ENCODE measurements around the gene CUX1.

CUX1 gene

DNA sequence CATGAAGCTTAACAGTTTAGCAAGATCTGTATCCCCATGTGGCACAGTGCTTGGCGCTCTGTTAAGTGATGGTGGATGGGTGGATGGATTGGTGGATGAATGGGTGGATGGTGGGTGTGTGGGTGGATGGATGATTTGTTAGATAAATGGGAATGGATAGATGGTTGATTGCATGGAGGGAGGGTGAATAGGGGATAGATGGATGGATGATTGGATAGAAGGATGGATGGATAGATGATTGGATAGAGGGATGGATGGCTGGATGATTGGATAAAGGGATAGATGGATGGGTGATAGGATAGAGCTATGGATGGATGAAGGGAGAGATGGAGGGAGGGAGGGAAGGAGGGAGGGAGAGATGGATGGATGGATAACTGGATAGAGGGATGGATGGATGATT is 229.7 kb downstream of the CUX1 start:
- TF ChIP-seq GATA3 (IDR thresholded peaks at IDR 0.05; ENCODE audit: low read depth, low read length) (no peak), GATA2 (IDR thresholded peaks at IDR 0.05; ENCODE audit: low read depth, low read length) (no peak)

DNA sequence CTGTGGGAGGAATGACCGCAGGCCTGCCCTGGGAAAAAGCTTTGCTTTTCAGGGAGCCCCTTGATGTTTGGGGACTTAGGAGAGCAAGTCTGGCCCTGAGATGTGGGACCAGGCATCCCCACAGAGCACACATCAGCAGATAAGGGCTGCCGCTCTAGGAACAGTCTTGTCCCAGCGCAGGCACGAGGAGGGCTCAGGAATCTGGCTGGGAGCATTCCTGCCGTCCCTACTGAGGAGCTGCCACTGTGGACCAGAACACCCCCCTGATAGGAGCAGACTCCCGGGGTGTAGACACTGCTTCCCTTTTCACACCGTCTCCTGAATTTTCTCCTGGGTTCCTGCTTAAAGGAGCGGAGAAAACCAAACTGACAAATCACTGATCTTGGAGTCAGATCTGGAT is 232.3 kb downstream of the CUX1 start:
- no peak for TF ChIP-seq GATA2 (IDR thresholded peaks at IDR 0.05; ENCODE audit: low read depth, low read length)
- no peak for TF ChIP-seq GATA3 (IDR thresholded peaks at IDR 0.05; ENCODE audit: low read depth, low read length)

DNA sequence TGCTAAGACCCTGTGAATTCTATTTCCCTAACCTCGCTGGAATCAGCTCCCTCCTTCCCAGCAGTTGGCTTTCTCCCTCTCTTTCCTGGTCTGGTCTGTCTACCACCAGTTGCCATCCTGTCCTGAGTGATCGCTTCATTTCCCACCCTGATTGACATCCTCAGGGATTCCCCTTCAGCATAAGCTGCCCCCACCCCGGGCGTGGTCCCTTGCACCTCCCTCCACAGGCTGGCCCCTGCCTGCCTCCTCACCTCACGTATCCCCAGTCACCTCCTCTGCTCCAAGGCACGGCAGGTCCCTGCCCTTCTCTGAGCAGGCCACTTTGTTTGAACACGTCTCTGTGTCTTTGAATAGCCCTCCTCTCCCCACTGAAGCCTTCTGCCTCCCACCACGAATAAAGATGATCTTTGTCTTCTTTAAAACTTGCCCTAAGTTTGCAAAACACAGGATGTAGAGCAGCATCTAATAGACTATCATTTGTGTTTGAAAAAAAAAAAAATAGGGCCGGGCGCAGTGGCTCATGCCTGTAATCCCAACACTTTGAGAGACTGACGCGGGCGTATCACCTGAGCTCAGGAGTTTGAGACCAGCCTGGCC is 233.5 kb downstream of the CUX1 start:
- TF ChIP-seq GATA3 (IDR thresholded peaks at IDR 0.05; ENCODE audit: low read depth, low read length) (no peak), GATA2 (IDR thresholded peaks at IDR 0.05; ENCODE audit: low read depth, low read length) (no peak)

DNA sequence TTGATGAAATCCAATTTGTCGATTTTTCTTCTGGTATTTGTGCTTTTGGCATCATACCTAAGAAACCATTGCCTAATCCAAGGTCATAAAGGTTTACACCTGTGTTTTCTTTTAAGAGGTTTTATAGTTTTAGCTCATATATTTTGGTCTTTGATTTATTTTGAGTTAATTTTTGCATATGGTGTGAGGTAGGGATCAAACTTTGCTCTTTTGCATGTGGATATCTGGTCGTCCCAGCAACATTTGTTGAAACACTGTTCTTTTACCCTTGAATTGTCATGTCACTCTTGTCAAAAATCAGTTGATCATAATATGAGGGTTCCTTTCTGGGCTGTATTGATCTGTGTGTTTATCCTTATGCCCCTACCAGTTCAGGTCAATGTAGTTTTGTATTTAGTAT is 236.7 kb downstream of the CUX1 start:
- TF ChIP-seq GATA3 (IDR thresholded peaks at IDR 0.05; ENCODE audit: low read depth, low read length) (no peak), GATA2 (IDR thresholded peaks at IDR 0.05; ENCODE audit: low read depth, low read length) (no peak)

DNA sequence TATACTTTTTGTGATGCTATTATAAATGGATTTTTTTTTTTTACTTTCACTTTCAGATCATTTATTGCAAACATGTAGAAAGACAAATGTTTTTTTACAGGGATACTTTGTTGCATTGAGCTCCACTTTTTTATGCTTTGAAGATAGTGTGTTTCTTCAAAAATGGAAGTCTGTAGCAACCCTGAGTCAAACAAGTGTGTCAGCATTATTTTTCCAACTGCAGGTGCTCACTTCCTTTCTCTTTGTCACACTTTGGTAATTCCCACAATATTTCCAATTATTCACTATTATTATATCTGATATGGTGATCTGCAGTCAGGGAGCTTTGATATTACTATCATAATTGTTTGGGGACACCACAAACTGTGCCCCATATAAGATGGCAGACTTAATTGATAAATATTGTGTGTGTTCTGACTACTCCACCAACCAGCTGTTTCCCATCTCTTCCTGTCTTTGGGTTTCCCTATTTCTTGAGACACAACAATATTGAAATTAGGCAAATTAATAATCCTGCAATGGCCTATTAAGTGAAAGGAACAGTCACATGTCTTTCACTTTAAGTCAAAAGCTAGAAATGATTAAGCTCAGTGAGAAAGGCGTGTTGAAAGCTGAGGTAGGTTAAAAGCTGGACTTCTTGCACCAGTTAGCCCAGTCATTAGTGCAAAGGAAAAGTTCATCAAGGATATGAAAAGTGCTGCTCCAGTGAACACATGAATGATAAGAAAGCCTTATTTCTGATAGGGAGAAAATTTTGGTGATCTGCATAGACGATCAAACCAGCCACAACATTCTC is 238.0 kb downstream of the CUX1 start:
- TF ChIP-seq GATA3 (IDR thresholded peaks at IDR 0.05; ENCODE audit: low read depth, low read length) (no peak), GATA2 (IDR thresholded peaks at IDR 0.05; ENCODE audit: low read depth, low read length) (no peak)

DNA sequence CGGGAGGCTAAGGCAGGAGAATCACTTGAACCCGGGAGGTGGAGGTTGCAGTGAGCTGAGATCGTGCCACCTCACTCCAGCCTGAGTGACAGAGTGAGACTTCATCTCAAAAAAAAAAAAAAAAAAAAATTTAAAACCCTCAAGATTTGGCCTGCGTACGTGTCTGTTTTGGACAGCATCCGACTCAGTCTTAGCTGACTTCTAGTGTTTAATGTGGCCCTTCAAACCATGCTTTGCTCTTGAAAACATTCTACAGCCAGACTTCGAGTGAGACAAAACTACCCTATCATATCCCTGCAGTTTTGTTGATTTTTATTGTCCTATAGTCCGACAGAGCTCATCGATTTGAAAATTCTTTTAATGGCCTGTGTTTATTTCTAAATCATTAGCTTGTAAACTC is 242.1 kb downstream of the CUX1 start:
- TF ChIP-seq GATA3 (IDR thresholded peaks at IDR 0.05; ENCODE audit: low read depth, low read length) (no peak), GATA2 (IDR thresholded peaks at IDR 0.05; ENCODE audit: low read depth, low read length) (no peak)

DNA sequence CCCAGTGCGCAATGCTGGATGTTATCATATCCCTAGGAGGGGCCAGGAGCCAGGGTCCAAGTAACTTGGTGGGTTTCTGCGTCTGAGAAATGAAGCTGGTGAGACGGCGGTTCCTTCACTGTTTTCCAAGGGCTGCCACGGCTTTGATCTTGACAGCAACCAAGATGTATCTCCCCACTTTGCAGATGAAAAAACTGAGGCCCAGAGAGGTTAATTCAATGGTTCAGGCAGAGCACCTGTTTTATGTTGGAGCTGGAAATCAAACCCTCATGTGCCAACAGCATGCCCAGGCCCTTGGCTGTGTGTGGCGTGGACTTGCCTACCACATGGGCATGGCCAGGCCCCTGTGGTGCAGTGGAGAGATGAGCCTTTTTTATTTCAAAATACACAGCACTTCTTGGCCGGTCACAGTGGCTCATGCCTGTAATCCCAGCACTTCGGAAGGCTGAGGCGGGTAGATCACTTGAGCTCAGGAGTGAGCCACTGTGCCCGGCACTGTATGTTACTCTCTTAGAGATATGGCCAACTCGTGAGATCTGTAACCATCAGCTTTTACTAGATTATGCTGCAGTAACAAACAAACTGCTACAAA is 244.0 kb downstream of the CUX1 start:
- TF ChIP-seq GATA2 (IDR thresholded peaks at IDR 0.05; ENCODE audit: low read depth, low read length) (no peak), GATA3 (IDR thresholded peaks at IDR 0.05; ENCODE audit: low read depth, low read length) (no peak)

DNA sequence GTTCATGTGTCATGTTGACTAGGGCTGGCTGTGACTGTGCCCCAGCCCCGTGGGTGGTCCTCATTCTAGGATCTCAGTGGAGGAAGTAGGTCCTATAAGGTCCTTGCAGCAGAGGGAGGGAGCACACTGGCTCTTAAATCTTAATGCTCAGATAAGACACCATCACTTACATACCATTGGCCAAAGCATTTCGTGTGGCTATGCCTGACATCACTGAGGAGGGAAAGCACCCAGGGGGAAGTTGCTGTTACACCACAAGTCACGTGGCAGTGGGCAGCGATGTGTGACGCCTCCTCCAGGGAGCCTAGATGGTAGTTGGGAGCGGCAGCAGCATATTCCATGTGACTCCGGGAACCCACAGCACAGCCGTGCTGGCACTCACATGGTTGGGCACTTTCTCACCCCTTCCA is 244.6 kb downstream of the CUX1 start:
- TF ChIP-seq GATA3 (IDR thresholded peaks at IDR 0.05; ENCODE audit: low read depth, low read length) (no peak), GATA2 (IDR thresholded peaks at IDR 0.05; ENCODE audit: low read depth, low read length) (0 out of 2 replicates have a peak, but pooled peaks have one; percentile 10)

DNA sequence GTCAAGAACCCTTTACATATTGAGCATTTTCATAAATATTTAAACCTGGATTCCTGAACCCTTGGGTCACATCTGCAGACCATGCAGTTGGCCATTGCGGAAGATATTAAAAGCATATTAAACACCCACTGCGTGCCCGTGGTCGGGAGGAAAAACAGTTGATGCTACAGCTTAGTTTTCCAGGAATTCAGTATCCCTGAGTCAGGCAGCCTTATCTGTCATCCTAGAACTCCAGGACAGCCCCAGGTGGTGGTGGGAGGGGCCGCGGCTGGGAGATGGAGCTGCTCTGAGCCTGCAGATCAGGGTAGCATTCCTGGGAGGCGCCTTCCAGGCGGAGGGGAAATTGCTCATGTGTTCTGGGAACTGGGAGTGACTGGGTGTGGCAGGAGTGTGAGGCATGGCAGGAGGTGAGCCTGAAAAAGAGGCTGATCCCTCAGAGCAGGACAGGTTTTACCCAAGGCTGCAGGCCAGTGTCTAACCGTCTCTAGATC is 246.3 kb downstream of the CUX1 start:
- peak; percentile 44; the same call in 1 of the 2 replicates for TF ChIP-seq GATA2 (IDR thresholded peaks at IDR 0.05; ENCODE audit: low read depth, low read length)
- no peak for TF ChIP-seq GATA3 (IDR thresholded peaks at IDR 0.05; ENCODE audit: low read depth, low read length)

DNA sequence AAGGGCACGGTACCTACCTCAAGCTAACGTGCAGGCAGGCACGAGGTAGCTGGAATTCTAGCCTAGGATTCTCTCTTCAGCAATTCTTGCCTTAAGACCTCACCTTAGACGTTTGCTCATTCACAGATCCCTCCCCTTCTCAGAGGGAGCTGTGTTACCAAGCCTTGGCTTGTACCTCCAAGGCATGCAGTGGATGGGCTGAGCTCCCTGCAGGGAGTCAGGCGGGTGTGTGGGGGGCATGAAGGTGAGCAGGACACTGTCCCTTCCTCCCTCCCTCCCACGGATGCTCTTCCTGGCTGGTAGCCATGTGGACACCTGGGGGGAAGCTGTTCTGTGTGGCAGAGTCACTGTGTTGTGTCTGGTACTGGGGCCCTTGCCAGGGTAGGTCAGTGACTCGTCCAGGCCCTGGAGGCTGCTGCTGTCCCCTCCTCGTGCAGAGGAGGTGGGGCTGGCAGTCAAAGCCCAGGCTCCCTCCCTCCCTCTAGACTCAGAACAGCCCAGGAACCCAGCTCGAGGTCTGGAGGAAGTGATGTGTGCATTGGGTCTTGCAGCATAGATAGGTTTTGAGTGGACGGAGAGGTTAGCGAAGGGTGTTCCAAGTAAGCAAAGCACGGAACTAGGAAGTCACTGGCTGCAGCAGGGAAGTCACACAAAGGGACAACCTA is 247.1 kb downstream of the CUX1 start:
- TF ChIP-seq GATA2 (IDR thresholded peaks at IDR 0.05; ENCODE audit: low read depth, low read length): no peak
- no peak for TF ChIP-seq GATA3 (IDR thresholded peaks at IDR 0.05; ENCODE audit: low read depth, low read length)

DNA sequence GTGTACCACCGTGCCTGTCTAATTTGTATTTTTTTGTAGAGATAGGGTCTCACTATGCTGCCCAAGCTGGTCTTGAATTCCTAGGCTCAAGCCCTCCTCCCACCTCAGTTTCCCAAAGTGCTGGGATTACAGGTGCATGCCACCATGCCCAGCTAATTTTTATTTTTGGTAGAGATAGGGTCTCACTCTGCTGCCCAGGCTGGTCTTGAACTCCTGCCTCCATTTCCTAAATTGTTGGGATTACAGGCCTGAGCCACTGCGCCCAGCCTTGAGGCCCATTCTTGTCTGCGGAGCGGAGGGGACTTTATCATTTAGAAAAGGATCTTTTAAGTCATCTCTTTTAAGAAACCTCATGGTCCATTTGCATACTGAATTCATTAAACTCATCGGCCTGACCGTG is 247.8 kb downstream of the CUX1 start:
- TF ChIP-seq GATA3 (IDR thresholded peaks at IDR 0.05; ENCODE audit: low read depth, low read length) (no peak), GATA2 (IDR thresholded peaks at IDR 0.05; ENCODE audit: low read depth, low read length) (no peak)

DNA sequence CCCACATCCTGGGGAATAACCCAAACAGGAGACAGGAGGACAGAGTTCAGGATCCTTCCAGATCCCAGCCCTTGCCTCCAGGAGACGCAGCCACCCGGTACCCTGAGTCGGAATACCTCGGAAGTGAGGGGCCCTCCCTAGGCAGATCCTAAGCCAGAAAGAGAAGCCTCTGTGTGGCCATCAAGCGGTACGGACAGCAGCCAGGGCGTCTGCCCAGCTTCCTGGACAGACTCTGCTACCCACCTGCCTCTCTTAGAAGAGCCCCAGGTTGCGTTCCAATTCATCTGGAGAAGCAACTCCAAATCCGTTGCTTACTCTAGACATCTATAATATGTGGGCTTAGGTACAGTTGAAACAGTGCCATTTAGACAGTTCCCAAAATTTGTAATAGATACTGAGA is 249.1 kb downstream of the CUX1 start:
- TF ChIP-seq GATA2 (IDR thresholded peaks at IDR 0.05; ENCODE audit: low read depth, low read length): no peak
- TF ChIP-seq GATA3 (IDR thresholded peaks at IDR 0.05; ENCODE audit: low read depth, low read length): no peak

DNA sequence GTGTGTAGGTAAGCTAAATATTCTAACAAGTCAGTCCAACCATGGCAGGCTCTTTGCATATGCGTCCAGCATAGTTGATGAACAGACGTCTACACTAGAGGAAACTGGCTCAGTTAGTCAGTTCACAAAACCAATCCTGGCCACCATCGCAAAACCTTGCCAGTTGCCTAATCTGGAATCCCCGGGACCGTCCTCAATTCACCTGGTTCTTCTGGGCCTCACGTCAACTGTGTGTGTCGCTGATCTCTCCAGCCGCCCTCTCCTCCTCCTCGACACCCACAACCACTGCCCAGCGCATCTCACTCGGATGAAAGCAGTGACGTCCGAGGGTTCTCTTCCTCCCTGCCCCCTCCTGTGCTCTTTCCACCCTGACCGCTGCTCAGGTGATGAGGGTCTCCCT is 251.4 kb downstream of the CUX1 start:
- no peak for TF ChIP-seq GATA3 (IDR thresholded peaks at IDR 0.05; ENCODE audit: low read depth, low read length)
- TF ChIP-seq GATA2 (IDR thresholded peaks at IDR 0.05; ENCODE audit: low read depth, low read length): no peak

DNA sequence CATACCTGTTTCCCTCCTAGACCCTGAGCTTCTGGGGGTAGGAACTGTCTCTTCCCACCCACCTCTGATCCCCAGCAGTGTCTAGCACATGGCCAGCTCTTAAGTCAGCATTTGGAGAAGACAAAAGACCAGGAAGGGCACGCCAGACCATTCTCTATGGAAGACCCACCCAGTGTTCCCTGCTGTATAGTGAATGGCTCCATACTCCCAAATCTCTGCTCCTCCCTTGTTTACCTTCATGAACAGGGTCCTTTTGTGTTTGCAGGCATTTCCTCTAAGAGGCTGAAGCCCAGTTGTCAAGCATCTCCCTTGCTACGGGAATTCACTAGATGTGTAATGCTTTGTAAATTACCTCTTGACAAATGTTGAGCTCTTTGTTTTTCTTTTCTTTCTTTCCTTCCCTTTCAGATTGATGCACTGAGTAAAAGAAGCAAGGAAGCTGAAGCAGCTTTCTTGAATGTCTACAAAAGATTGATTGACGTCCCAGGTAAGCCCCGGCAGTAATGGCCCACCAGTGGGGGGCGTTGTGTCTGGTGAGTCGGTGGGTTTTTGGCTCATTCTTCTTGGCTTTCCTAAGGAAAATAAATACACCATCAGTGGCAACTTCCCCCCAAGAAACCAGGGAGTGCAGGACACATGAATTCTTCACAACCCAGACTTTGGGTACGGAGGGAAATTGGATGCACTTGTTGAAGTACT is 252.7 kb downstream of the CUX1 start:
- TF ChIP-seq GATA3 (IDR thresholded peaks at IDR 0.05; ENCODE audit: low read depth, low read length) (no peak), GATA2 (IDR thresholded peaks at IDR 0.05; ENCODE audit: low read depth, low read length) (no peak)

All from SH-SY5Y (cell line).